Tibial nerve (tissue), 4 donors: ENCODE data around the gene FAM107A. TPM values are rescaled to one million over a fixed set of nuclear protein-coding genes. Genes with fewer than 3 reads are reported as not detected.

Experiments used
- DNase-seq, 2 donors: peaks; one replicate each; pipeline ENCODE4 v3.0.0-alpha.2; 2019; ENCODE audit warnings: low spot score in 2 of 2
- H3K27ac ChIP-seq, 4 donors: fragments of 200-600 bp; sonication (generic) in 3 of 4; one replicate each; pipeline ENCODE4 v1.5.1; 2017 to 2019; ENCODE audit warnings: mild to moderate bottlenecking in 1 of 4
- H3K27me3 ChIP-seq, 2 donors: fragments of 200-600 bp; sonication (generic) in 1 of 2; one replicate each; pipeline versions ENCODE4 v1.5.1 to v1.6.0; 2017 to 2019
- H3K36me3 ChIP-seq, 3 donors: fragments of 200-600 bp; sonication (generic); one replicate each; pipeline ENCODE4 v1.5.1; 2018 to 2019
- H3K4me1 ChIP-seq, 4 donors: fragments of 200-600 bp; sonication (generic) in 3 of 4; one replicate each; pipeline ENCODE4 v1.5.1; 2017 to 2019
- H3K4me3 ChIP-seq, 4 donors: fragments of 200-600 bp; sonication (generic) in 3 of 4; one replicate each; pipeline ENCODE4 v1.5.1; 2017 to 2019; ENCODE audit warnings: mild to moderate bottlenecking in 1 of 4, moderate library complexity in 1 of 4
- H3K9me3 ChIP-seq, 4 donors: fragments of 200-600 bp; sonication (generic) in 3 of 4; one replicate each; pipeline ENCODE4 v1.5.1; 2017 to 2019
- EP300 ChIP-seq, 2 donors: sonication (generic); formaldehyde crosslinking; IDR thresholded peaks; one replicate each; pipeline ENCODE4 v1.6.1; 2017; ENCODE audit warnings: antibody characterized with exemption in 2 of 2, mild to moderate bottlenecking in 1 of 2
- POLR2A ChIP-seq, 2 donors: fragments of 450-650 bp; IDR thresholded peaks; one replicate each; pipeline ENCODE4 v1.6.1; 2017; ENCODE audit warnings: antibody characterized with exemption in 2 of 2, mild to moderate bottlenecking in 2 of 2, moderate library complexity in 2 of 2
- WGBS, 2 donors: methylation state at CpG; one replicate each; pipeline ENCODE4 v1.1.5; 2018; 5-methylcytosine and 5-hydroxymethylcytosine counted together
- total RNA-seq, 4 donors: library from RNA; depleted of rRNA; stranded (reverse); fragments of >200 nt; gene quantifications; one replicate each; pipeline ENCODE4 v1.1.0, GENCODE V29; 2016
- TF ChIP-seq, protein P1 (sequence below), 5 experiments: fragments of 200-600 bp in 3 of 5; fragments of 450-650 bp in 2 of 5; sonication (generic) in 3 of 5; IDR thresholded peaks; one replicate each; pipeline ENCODE4 v1.5.1; 2016 to 2019; ENCODE audit warnings: antibody characterized with exemption in 5 of 5, mild to moderate bottlenecking in 3 of 5, moderate library complexity in 2 of 5

The FAM107A gene
- total RNA-seq, 4 donors from 2014 or later, result 147 to 305 (median 227) TPM

DNA sequence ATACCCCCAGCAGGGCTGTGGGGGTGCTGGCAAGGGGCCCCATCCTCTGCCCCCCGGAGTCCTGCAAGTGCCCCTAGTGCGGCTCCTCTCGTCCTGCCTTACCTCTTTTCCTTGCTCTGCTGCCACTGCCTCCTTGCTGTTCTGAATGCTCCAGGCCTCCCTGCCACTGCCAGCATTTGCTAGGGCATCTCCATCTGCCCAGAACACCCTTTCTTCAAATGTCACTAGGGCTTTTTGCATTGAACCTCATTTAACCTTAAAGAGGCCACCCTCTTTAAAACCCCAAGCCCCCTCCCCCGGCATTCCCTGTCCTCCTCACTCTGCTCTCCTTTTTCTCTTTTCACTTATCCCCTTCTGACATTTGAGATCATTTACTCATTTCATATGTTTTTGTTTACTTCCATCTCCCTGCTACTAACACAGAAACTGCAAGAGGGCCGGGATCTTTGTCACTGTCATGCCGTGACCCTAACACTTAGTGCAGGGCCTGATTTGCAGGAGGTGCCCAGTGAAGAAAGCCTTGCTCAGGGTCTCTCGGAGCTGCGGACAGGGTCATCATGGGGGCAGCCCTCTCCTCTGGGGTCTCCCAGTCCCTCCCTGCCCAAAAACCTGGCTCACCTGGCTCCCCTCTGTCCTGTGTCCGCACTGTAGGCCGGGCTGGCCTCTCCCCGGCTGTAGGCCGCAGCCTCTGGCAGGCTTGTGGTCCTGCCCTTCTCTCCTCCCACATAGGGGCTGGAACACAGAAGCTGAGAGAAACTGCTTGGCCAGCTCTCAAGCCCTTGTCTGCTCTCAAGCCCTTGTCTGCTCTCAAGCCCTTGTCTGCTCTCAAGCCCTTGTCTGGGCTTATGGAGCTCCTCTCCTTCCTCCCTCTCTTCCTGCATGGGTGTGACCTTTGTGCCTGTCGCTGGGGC is 40.4 kb downstream of the FAM107A start, which contains the start of gene ACOX2:
Gene ACOX2, minus strand, starts transcription at position 690 of the 911 bp plus-strand sequence. CDS start 2,084 bp downstream, outside the sequence.
- no peak for TF ChIP-seq POLR2A (IDR thresholded peaks at IDR 0.05)
- TF ChIP-seq, protein P1, sequence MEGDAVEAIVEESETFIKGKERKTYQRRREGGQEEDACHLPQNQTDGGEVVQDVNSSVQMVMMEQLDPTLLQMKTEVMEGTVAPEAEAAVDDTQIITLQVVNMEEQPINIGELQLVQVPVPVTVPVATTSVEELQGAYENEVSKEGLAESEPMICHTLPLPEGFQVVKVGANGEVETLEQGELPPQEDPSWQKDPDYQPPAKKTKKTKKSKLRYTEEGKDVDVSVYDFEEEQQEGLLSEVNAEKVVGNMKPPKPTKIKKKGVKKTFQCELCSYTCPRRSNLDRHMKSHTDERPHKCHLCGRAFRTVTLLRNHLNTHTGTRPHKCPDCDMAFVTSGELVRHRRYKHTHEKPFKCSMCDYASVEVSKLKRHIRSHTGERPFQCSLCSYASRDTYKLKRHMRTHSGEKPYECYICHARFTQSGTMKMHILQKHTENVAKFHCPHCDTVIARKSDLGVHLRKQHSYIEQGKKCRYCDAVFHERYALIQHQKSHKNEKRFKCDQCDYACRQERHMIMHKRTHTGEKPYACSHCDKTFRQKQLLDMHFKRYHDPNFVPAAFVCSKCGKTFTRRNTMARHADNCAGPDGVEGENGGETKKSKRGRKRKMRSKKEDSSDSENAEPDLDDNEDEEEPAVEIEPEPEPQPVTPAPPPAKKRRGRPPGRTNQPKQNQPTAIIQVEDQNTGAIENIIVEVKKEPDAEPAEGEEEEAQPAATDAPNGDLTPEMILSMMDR (IDR thresholded peaks at IDR 0.05), result peak in 1 of 5 experiments; percentile 12
- peak in 1 of 2 donors; percentile 46 for TF ChIP-seq EP300 (IDR thresholded peaks at IDR 0.05)
- Histone ChIP-seq H3K27me3 (no peaks in the 10 kb centered on the region), H3K4me1 (peaks cover 0 to 35% (median 24%) of the 10 kb centered on the region in 4 donors), H3K9me3 (no peaks in the 10 kb centered on the region), H3K36me3 (peaks cover 0 to 28% (median 0%) of the 10 kb centered on the region in 3 donors), H3K4me3 (peak within 1 kb of the TSS; percentile 21 to 46 (median 35)), H3K27ac (peak within 1 kb of the TSS; percentile 43 to 89 (median 80))
- DNase-seq, result peak; percentile 52 to 67
- WGBS, 2 donors, result 6 to 24% methylated on average over 10 to 13 of the region's 13 CpGs

DNA sequence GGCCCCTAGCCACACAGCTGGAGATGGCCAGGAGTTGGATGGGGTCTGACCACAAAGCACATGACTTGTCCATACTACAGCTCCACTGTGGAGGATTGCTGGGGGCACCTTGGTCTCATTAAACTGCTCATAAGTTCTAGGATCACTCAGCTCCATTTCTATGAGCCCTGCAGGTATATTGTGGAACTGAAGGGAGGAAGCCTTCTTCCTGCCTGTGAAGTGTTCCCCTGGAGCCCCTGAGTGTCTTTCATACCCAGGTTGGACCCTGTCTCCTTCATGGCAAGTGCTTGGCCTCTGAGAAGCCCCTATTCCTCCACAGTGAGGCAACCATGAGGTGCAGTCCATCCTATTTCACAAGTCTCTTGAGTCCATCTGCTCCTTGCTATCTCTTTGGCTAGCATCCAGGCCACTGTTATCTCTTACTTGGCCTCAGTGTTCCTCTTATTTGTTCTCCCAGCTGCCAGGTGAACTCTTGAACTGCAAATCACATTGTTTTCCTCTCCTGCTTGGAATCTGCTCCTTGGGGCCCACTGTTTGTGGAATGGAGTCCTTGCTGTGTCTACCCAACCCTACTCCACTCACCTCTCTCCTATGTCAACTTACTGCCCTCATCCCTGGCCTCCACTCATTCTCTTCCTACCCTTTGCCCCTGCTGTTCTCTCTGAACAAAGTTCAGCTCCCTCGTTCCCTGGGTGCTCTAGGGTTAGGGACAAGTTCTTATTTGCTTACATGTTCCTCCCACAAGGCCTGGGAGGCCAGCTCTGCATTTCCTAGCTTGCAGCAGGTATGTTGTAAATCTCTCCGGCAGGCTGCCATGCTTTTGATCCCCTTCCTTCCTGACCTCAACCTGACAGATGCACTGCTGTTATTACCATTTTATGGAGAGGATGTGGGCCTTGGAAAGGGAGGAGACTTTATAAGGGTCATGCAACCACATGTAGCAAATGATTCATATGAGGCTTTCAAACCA is 41.4 kb downstream of the FAM107A start:
- peaks cover 0 to 37% (median 0%) of the 10 kb centered on the region in 3 donors for H3K36me3 ChIP-seq
- peaks cover 0 to 35% (median 24%) of the 10 kb centered on the region in 4 donors for H3K4me1 ChIP-seq
- DNase-seq, result no peak
- H3K27ac ChIP-seq, result peak overlapping the region; percentile 43 to 89 (median 80)
- H3K27me3 ChIP-seq, result no peaks in the 10 kb centered on the region
- 3 to 24% methylated on average over 2 of the region's 2 CpGs for WGBS, 2 donors
- no peaks in the 10 kb centered on the region for H3K9me3 ChIP-seq
- TF ChIP-seq POLR2A (IDR thresholded peaks at IDR 0.05), result no peak
- TF ChIP-seq, protein P1 (IDR thresholded peaks at IDR 0.05), result no peak
- peak overlapping the region in 3 of 4 donors; percentile 31 to 46 (median 39) for H3K4me3 ChIP-seq

DNA sequence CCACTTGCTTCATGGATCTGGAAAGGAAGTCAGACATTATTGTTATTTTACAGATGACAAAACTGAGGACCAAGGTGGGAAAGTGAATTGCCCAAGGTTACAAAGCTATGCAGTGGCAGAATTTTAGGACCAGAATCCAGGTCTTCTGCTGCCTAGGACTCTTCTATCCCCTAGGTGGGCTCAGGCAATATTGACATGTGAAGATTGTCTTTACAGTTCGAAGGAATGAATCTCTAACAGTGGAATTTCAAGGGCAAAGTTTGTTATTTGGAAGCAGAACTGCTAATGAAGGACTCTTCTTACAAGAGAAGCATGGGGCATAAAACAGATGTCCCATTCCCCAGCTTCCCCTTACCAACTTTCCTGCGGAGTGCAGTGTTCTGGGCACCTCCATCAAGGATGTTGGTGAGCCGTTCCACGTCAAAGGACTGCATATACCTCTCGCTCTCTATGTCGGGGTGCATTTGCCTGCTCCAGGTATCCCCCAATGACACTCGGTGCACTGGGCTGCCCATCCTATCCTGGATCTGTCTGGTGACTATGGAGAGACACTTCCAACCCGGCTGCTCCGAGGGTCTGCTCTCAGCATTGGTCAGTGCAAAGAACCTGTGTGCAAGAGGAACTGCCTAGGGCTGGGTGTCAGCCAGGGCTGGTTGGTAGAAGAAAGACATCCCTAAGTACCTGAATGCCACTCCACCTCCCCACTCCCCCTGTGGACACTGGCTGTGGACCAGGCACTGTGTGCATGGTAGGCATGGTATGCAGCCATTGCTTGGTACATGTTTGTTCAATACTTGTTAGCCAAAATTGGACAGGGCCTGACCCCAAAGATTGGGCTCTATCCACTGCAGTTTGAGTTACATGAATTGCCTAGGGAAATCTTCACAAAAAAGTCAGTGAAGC is 42.3 kb downstream of the FAM107A start:
- Histone ChIP-seq H3K27ac (no peak overlapping the region), H3K4me1 (peaks cover 0 to 36% (median 24%) of the 10 kb centered on the region in 4 donors), H3K4me3 (no peak overlapping the region), H3K27me3 (no peaks in the 10 kb centered on the region), H3K9me3 (no peaks in the 10 kb centered on the region), H3K36me3 (peaks cover 0 to 47% (median 0%) of the 10 kb centered on the region in 3 donors)
- TF ChIP-seq POLR2A (IDR thresholded peaks at IDR 0.05) (no peak), EP300 (IDR thresholded peaks at IDR 0.05) (no peak)
- TF ChIP-seq, protein P1 (IDR thresholded peaks at IDR 0.05), result no peak
- 92 to 95% methylated on average over 9 of the region's 9 CpGs for WGBS, 2 donors
- no peak for DNase-seq

DNA sequence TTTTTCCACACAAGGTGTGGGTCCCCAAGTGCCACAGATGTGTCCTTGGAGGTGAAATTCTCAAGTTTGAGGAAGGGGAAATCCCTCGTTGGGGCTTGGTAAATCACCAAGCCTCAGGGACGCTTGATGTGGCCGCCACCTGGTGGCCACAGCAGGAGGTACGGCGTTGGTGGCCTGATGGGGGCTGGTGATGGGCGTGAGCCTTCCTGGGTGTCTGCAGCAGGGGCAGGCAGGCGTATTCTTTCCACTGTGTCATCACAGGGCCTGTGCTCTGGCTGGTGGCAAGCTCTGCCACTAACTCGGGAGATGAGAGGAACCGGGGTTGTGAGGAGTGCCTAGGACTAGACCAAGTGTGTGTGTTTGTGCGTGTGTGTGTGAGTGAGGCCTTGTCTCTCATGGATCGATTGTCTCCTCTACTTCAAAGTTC is 44.4 kb downstream of the FAM107A start:
- Histone ChIP-seq H3K27ac (peak overlapping the region in 2 of 4 donors; percentile 7 to 26), H3K27me3 (no peaks in the 10 kb centered on the region), H3K9me3 (no peaks in the 10 kb centered on the region), H3K36me3 (peaks cover 0 to 67% (median 3%) of the 10 kb centered on the region in 3 donors), H3K4me1 (peaks cover 0 to 50% (median 24%) of the 10 kb centered on the region in 4 donors), H3K4me3 (no peak overlapping the region)
- TF ChIP-seq POLR2A (IDR thresholded peaks at IDR 0.05), result no peak
- TF ChIP-seq EP300 (IDR thresholded peaks at IDR 0.05), result peak in 1 of 2 donors; percentile 11
- TF ChIP-seq, protein P1 (IDR thresholded peaks at IDR 0.05), result peak; percentile 84 to 94 (median 93)
- DNase-seq, result peak; percentile 44 to 59
- 23 to 26% methylated on average over 9 to 11 of the region's 11 CpGs for WGBS, 2 donors
